ENCODE measurements around the gene RECK. TPM values are rescaled to one million over a fixed set of nuclear protein-coding genes. Genes with fewer than 3 reads are reported as not detected.

RECK gene
- total and polyA plus RNA-seq, 8 donors: 18.5 to 23.7 (median 22.6) TPM

GRCh38 chr9:36017278-36017677, 19.4 kb upstream of the RECK start:
- DNase-seq (no peak), ATAC-seq (no peak)
- Histone ChIP-seq H3K4me1 (no peaks in the 10 kb centered on the region), H3K4me3 (no peak overlapping the region), H3K27me3 (no peaks in the 10 kb centered on the region), H3K27ac (no peak overlapping the region), H3K9me3 (no peaks in the 10 kb centered on the region), H3K36me3 (no peaks in the 10 kb centered on the region)
- intact Hi-C loops (cut with DNase I): no loop called here
- TF ChIP-seq, protein P1, sequence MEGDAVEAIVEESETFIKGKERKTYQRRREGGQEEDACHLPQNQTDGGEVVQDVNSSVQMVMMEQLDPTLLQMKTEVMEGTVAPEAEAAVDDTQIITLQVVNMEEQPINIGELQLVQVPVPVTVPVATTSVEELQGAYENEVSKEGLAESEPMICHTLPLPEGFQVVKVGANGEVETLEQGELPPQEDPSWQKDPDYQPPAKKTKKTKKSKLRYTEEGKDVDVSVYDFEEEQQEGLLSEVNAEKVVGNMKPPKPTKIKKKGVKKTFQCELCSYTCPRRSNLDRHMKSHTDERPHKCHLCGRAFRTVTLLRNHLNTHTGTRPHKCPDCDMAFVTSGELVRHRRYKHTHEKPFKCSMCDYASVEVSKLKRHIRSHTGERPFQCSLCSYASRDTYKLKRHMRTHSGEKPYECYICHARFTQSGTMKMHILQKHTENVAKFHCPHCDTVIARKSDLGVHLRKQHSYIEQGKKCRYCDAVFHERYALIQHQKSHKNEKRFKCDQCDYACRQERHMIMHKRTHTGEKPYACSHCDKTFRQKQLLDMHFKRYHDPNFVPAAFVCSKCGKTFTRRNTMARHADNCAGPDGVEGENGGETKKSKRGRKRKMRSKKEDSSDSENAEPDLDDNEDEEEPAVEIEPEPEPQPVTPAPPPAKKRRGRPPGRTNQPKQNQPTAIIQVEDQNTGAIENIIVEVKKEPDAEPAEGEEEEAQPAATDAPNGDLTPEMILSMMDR (IDR thresholded peaks at IDR 0.05): no peak

- ATAC-seq: no peak
- intact Hi-C loops (cut with DNase I): no loop called here
- H3K4me3 ChIP-seq: no peak overlapping the region
These were observed 18.6 kb upstream of the RECK start for GRCh38 chr9:36018129-36018528.

GRCh38 chr9:36018891-36019720, 17.6 kb upstream of the RECK start:
- TF ChIP-seq, protein P1 (IDR thresholded peaks at IDR 0.05): no peak
- Histone ChIP-seq H3K9me3 (no peaks in the 10 kb centered on the region), H3K36me3 (no peaks in the 10 kb centered on the region), H3K4me1 (no peaks in the 10 kb centered on the region), H3K4me3 (no peak overlapping the region), H3K27ac (peak overlapping the region in 1 of 2 donors; percentile 28), H3K27me3 (no peaks in the 10 kb centered on the region)
- intact Hi-C loops (cut with DNase I): no loop called here
- DNase-seq (no peak), ATAC-seq (peak; percentile 14)

More at GRCh38 chr9:36018129-36018528, 18.6 kb upstream of the RECK start:
- Histone ChIP-seq H3K4me1 (no peaks in the 10 kb centered on the region), H3K9me3 (no peaks in the 10 kb centered on the region), H3K36me3 (no peaks in the 10 kb centered on the region), H3K27me3 (no peaks in the 10 kb centered on the region), H3K27ac (no peak overlapping the region)
- TF ChIP-seq, protein P1 (IDR thresholded peaks at IDR 0.05): no peak
- DNase-seq: no peak

DNA sequence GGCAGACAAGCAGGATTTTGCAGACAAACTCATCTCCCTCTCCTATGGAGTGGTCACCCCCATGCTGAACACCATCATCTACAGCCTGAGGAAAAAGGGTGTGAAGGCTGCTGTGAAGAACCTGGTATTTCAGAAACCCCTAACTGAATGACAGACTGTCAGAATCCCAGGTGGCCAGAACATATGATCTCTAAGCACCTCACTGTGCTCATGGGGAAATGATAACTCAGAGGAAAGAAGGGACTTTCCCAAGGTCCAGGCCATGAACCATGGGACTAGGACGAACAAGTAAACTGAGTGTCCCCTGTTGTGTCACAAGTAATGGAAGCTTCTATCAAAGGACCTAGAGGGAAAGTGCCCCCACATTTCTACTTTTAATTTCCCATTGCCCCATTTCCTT, 14.7 kb upstream of the RECK start:
- intact Hi-C loops (cut with DNase I): no loop called here
- DNase-seq: no peak
- Histone ChIP-seq H3K27ac (no peak overlapping the region), H3K36me3 (no peaks in the 10 kb centered on the region), H3K4me1 (no peaks in the 10 kb centered on the region), H3K9me3 (no peaks in the 10 kb centered on the region), H3K27me3 (no peaks in the 10 kb centered on the region), H3K4me3 (no peak overlapping the region)
- TF ChIP-seq, protein P1 (IDR thresholded peaks at IDR 0.05): no peak
- ATAC-seq: no peak

DNA sequence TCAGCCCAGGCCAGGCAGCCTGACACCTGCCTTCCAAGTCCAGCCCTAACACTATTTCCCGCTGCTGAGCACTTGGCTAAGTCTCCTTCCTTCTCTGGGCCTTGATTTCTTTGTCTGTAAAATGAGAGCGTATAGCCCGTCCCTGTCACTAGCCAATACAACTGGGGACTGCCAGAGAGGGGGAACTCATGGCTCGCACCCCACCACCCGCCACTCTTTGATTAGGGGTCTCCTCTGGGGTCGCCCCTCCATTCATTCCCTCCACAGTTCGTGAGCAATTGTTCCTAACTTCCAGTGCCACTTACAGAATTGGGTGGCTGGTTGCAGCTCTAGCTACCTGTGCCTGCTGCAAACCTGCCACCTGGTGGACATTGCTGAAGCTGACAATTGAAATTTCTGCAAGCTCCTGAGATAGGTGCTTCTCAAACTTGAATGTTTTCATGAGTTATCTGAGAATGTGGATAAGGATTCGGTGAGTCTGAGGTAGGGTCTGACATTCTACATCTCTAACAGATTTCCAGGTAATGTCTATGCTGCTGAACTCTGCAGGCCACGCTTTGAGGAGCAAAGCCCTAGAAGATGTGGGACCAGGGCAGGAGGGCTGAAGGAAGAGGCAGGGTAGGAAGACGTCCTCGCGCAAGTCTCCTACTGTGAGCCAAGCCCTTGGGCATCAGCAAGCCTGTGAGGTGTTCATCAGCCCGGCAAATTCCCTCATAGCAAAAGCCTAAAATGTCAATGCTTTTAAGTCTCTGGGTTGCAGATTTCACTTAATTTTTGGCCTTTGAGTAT, 13.3 kb upstream of the RECK start:
- Histone ChIP-seq H3K27me3 (no peaks in the 10 kb centered on the region), H3K36me3 (no peaks in the 10 kb centered on the region), H3K4me1 (no peaks in the 10 kb centered on the region), H3K9me3 (no peaks in the 10 kb centered on the region), H3K4me3 (no peak overlapping the region), H3K27ac (no peak overlapping the region)
- ATAC-seq (peak; percentile 93), DNase-seq (peak in 3 of 4 donors; percentile 36 to 71 (median 60))
- TF ChIP-seq, protein P1 (IDR thresholded peaks at IDR 0.05): peak; percentile 65 to 86
- intact Hi-C loops (cut with DNase I): no loop called here

Measured in left lung (tissue), 10 donors.